SK-N-MC (cell line): ENCODE data around the gene PARD3B.

Experiments used
- EZH2 ChIP-seq: fragments of 200-600 bp; sonication (generic); IDR thresholded peaks from one replicate; pipeline ENCODE4 v1.6.1; 2017; ENCODE audit warnings: antibody characterized with exemption
- POLR2AphosphoS5 ChIP-seq: IDR thresholded peaks from 2 replicates; pipeline ENCODE4 v1.6.1; 2012; ENCODE audit warnings: mild to moderate bottlenecking, low read depth, low read length, borderline replicate concordance

DNA sequence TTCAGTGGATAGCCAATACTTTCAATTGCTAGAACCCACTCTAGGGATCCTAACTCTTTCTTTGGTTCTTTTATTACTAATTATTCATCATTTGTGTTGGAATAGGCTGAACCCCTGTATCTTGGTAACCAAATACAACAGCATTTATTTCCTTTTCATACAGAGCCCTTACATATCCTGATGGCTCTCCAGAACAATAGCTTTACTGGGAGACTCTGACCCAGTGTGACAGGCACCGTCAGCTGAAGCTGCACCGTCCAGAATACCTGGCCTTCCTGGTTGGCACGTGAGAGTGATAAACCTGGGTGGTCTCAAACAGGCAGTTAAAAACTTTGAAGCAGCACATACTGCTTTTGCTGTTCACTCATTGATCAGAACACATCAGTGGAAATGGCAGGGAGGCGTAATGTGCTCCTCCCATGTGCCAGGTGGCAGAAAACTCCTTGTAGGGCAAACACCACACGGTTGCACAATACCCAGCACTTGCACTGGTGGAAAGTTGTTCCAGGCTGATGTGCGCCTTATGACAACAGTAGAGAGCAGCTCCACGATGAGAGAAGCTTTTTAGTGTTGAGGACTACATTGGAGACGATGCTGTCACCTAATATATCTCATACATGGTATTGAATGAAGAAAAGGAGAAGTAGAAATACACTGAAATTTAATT is 456.2 kb downstream of the PARD3B start:
- no peak for TF ChIP-seq EZH2
- no peak for TF ChIP-seq POLR2AphosphoS5
